Gastrocnemius medialis (tissue), 4 donors: ENCODE measurements around the gene RRP36.

Experiments used
- POLR2A ChIP-seq, 2 donors: fragments of 450-650 bp; IDR thresholded peaks; one replicate each; pipeline ENCODE4 v1.6.1; 2017; ENCODE audit warnings: antibody characterized with exemption in 2 of 2, mild to moderate bottlenecking in 2 of 2, moderate library complexity in 2 of 2
- TF ChIP-seq, protein P1 (sequence below), 5 experiments: fragments of 450-650 bp in 3 of 5; fragments of 200-600 bp in 2 of 5; sonication (generic) in 2 of 5; IDR thresholded peaks in 4 of 5; conservative IDR thresholded peaks in 1 of 5; 1 replicate in 4 of 5; 2 replicates in 1 of 5; pipeline ENCODE4 v1.5.1; 2016 to 2019; ENCODE audit warnings: antibody characterized with exemption in 5 of 5, mild to moderate bottlenecking in 3 of 5, moderate library complexity in 3 of 5

DNA sequence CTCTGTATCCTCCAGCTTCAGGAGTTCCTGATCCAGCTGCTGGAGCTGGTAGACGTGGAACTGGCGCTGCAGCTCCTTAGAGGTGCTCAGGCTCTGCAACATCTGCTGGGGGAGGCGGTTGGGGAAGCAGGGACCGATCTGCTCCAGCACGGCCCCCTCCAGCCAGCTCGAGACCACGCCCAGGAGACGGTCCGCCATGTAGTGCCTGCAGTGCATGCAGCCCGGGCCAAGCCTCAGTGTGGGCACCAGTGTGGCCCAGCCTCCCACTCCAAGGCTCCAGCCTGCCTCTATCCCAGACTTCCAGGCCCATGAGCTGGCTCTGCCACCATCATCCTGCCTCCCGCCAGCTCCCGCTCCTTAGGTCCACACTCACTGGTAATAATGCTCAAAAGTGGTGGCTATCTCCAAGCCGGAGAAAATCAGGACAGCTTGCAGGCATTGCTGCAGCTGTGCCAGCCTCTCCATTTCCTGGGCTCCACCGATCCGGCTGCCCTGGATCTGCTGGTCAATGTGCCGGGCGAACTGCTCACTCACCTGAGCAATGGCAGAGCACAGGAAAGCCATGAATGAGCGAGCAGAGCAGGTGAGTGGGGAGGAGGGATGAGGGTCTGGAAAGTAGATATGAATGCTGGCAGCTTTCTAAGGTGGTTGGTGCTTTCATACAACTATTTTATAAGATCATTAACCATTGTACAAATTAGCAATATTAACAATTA, 19.3 kb downstream of the RRP36 start:
- no peak for TF ChIP-seq POLR2A (IDR thresholded peaks at IDR 0.05)
- TF ChIP-seq, protein P1, sequence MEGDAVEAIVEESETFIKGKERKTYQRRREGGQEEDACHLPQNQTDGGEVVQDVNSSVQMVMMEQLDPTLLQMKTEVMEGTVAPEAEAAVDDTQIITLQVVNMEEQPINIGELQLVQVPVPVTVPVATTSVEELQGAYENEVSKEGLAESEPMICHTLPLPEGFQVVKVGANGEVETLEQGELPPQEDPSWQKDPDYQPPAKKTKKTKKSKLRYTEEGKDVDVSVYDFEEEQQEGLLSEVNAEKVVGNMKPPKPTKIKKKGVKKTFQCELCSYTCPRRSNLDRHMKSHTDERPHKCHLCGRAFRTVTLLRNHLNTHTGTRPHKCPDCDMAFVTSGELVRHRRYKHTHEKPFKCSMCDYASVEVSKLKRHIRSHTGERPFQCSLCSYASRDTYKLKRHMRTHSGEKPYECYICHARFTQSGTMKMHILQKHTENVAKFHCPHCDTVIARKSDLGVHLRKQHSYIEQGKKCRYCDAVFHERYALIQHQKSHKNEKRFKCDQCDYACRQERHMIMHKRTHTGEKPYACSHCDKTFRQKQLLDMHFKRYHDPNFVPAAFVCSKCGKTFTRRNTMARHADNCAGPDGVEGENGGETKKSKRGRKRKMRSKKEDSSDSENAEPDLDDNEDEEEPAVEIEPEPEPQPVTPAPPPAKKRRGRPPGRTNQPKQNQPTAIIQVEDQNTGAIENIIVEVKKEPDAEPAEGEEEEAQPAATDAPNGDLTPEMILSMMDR (IDR thresholded peaks at IDR 0.05 in 4 of 5, conservative IDR thresholded peaks at IDR 0.05 in 1 of 5): no peak
